Kidney capillary endothelial cell (primary cell): ENCODE data around the gene TCN2.
"Not testable (repeated sequence)": the region's sequence is repeated elsewhere in the genome, so short reads cannot be mapped to it uniquely, and the experiment has no call there.

Experiments
- DNase-seq: peaks from one replicate; pipeline ENCODE4 v3.0.0-alpha.2; 2018; ENCODE audit warnings: low spot score

The TCN2 gene

DNA sequence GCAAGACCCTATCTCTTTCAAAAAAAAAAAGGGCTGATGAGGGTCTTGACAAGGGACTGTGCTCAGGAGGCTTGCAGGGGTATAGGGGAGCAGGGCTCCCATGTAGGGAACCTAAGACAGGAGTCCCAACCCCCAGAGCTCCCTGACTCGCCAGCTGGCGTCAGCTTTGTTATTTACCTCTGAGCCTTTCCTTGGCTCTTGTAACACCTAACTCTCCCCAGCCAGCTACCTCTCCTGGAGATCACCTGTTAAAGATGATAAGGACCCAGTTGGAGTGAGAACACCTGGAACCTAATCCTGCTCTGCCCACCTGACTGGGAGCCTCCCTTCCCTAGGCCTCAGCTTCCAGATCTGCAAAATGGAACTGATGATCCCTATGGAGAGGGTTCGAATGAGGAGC lies 41.9 kb downstream of the TCN2 start:
- DNase-seq = no peak

DNA sequence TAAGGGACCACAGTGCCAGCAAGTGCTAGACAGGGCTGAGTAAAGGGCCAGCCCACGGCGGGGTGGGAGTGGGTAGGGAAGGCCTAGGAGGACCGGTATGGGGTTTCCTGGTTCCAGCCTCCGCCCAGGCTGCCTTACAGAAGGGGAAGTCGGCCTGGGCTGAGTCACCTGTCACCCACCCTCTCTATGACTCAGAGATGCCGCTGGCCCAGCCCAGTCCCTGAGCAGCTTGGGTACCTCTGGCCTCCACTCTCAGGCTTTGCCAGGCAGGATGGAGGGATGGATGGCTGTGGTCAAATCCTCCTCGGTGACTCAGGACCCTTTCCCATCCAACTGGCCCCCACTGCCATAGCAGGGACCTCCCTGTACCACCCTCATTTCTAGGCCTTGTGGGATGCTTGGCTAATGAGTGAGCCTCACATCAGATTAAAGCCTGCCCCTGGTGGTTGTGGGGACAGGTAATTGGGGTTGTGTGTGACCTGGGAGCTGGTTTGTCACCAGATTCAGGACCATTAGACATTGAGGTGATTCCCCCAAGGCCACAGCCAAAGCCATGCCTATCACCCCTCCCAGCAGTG lies 42.5 kb downstream of the TCN2 start:
- DNase-seq = peak; percentile 89

DNA sequence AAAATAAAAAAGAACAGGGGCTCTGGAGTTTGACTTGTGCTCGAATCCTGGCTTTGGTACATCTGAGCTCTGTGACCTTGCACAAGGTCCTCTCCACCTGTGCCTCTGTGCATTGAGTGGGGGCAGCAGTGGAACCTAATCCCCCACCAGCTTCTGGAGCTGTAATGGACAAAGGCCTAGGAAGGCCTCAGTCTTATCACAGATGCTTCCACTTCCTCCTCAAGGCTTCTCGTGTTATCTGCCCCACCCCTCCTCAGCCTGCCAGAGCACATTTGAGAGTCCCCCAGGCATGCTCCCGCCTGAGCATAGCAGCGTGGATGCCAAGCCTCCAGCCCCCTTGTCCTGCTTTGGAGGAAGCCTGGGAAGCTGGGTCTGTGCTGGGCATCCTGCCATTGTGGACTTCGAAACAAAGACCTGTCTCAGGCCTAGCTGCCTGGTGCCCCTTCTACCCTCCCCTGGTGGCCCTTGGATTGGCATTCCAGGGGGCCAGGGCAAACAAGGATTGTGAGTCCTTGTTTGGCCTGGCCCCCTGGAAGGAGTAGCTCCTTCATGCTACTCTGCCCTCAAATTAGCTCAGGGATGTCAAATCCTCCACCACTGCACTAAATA lies 43.6 kb downstream of the TCN2 start:
- DNase-seq = no peak

DNA sequence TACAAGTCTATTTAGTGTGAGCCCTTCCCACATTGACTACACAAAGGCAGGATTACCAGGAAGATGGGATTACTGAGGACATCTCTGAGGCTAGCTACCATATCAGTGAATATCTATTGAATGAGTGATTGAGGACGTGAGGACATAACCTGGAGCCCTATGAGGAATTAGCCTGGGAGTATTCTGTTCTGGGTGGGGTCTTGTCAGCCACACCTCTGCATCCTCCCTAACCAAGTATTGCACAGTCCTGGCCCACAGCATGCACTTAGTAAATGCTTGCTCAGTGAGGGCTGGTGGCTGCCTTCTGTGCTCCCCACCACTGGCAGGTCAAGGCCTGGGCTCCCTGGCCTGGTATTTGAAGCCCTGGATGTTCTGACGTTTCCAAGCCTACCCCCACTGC lies 45.9 kb downstream of the TCN2 start:
- no peak for DNase-seq

DNA sequence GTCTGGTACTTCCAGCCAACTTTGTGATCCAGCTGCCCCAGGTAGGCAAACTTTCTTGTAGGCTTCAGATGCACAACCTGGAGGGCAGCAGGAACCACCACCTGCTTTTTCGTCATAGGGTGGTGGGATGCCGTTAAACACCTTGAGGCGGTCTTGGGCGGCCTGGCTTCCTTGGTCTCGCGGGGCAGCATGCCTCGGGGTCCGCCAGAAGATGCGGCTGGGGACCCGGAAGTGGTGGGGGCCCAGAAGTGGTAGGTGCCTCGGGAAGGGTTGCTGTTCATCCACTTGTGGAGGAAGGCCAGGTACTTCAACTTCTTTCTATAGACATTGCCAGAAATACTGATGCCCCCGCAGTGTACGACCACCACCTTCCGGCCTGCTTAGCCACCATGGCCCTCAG lies 47.4 kb downstream of the TCN2 start:
- DNase-seq = no peak

DNA sequence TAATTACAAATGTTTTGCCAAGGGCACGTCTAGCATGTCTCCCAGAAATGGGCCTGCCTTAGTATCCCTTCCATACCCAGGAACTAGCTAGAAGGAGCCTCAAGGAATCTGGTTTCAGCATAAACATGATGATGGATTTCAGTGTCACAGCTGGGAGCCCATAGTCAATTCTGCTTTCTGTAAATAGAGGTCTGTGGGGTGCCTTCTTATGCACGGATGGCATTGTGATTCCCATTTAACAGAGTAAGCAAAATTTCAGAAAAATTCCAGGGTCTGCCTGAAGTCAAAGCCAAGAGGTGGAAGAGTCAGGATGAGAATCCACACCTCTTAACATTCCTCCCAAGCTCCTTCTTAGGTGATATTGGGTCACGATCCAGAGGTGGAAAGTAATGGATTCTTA lies 48.6 kb downstream of the TCN2 start:
- DNase-seq = no peak

DNA sequence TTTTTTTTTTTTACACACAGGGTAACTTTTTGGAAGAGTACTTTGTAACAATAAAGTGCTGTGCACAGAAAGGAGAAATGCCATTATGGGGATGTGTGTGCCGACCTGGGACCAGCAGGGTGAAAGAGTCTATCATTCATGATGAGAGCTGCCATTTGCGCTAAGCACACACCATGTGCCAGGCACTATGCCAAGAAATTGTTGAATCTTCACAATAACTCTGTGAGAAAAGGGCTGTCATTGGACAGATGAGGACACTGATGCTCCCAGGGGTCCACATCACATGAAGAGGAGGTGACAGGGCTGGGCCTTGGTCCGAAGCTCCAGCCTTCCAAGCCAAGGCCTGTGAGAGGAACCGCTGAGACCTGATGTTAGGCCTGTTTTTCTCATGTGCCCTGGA lies 55.1 kb downstream of the TCN2 start:
- DNase-seq = no peak

DNA sequence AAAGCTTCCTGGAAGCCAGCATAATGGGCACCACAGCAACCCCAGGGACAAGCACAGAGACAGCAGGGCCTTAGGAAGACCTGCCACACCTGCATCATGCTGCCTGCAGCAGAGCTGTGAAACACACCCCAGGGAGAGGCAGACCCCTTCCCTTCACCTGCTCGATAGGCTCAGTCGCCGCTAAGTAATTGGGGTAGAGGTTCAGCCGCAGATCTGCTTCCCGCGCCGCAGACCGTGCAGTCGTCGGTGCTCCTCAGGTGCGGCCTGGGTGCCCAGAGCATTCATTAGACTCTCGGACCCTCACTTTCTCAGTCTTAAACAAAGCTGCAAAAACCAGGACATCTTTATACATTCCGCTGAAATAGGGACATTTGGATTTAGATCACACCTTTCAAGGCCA lies 57.8 kb downstream of the TCN2 start:
- no peak for DNase-seq

DNA sequence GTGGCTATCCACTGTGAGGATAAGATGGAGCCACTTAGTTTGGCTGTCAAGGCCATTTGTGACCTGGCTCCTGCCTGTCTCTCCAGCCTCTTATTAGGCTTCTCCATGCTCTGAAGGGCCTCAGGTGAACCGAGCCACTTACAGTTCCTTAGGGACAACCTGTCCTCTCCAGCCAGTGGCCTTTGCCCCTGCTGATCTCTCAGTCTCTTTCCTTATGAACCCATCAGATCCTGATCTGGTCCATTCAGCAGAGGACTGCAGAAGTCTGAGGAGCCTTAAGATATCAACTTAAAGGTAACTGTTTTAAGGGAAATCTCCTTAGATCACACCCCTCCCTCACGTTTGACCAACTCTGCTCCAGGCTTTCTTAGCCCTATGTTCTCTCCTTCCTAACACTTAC lies 58.3 kb downstream of the TCN2 start:
- DNase-seq = no peak

DNA sequence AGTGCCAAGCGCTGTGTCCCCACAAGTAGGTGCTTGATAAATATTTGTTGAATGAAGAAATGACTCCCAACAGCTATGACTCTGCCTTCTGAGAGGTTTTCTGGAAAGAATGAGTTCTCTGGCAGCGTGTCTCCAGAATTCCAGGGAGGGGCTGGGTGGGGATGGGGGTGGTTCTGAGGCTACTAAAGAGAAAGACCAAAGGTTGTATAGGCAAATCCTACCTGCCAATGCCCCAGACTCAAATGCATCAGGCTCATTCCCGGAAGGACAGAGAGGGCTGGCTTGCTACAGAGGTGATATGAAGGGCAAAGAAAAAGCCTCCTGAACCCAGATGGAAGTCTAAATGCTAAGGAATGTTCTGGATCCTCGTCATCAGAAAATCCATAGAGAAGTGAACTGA lies 58.8 kb downstream of the TCN2 start:
- no peak for DNase-seq

DNA sequence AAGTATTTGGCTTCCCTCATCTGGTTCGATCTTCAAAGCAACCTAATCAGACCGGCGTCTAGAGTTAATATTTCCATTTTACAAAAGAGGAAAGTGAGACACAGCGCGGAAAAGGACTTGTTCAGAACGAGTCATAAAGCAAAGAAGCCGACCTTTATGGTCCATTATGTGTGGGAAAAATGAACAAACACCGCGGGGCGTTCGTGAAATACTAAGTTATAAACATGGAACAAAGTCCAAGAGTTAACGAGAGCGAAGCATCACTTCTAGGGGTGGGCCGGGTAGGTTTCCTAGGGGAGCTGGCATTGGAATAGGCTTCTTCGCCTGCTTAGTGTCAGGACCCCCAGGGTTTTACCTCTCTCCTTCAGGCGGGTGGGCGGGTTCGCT lies 60.1 kb downstream of the TCN2 start:
- DNase-seq = no peak

DNA sequence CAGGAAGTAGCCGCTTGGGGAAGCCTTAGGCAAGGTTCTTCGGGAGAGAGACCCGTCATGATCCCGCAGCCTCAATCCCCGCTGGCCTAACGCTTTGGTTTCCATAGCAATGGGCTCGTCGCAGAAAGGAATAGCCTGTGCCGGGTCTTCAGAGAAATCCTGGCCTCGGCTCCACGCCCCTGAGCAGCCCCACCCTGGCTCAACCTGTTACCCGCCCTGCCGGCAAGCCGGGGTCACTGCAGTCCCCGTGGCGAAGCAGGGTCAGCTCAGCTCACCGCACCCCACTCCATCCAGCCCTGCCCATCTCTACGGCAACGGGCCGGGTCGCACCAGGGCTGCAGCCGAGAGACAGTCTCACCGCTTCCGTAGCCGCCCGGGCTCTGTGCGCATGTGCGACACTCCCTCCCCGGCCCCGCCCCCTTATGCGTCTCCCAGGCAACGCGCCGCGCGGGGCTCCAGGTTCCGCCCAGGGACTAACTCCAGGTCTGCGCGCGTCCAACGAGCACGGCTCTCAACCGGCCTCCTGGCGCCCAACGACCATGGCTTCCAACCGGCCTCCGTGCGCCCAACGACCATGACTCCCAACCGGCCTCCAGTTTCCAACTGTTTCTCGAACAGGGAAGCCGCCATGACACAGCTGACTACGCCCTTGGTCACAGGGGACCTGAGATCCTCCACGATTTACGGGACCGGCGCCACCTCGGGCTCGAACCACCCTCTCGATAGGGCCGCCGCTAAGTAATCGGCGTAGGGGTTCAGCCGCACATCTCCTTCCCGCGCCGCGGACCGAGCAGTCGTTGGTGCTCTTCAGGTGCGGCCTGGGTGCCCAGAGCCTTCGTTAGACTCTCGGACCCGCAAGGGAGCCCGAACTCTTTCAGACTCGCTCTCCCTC lies 60.8 kb downstream of the TCN2 start, which contains the start of gene DUSP18:
Gene DUSP18, minus strand, starts transcription at position 382 of the 892 bp plus-strand sequence. CDS start 3,872 bp downstream, outside the sequence.
- peak; percentile 84 for DNase-seq

DNA sequence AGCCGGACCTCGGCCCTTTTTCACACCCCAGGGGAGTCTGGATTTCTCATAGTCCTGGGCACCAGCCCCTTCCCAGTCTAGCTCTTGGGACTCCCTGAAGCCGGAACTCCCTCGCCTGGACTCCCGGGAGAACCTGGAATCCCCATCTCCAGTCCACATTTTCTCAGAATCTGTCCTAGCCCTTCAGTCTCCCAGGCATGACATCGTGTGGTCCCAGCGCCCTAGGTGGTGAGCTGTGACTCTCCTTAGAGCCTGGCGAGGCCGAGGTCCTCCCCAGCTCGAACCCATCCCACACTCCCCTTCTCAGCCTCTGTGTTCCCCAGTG lies 61.4 kb downstream of the TCN2 start:
- DNase-seq = no peak

DNA sequence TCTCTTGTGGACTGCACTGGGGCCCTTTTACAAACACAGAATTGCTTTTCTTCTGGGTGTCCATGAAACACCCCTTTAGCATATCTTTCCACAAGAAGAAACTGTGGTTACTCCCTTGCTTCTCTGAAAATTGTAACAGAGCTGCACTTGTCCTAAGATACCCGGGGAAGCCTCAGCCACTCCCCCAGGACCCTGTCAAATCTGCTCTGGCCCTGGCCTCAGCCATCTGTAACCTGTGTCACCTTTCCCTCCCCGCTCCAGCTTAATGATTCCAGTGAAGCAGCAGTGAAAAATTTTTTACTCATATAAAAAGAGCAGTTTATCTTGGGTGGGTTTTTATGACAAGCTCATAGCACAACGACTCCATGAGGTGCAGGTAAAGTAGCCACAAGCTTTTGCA lies 64.1 kb downstream of the TCN2 start:
- DNase-seq = no peak

DNA sequence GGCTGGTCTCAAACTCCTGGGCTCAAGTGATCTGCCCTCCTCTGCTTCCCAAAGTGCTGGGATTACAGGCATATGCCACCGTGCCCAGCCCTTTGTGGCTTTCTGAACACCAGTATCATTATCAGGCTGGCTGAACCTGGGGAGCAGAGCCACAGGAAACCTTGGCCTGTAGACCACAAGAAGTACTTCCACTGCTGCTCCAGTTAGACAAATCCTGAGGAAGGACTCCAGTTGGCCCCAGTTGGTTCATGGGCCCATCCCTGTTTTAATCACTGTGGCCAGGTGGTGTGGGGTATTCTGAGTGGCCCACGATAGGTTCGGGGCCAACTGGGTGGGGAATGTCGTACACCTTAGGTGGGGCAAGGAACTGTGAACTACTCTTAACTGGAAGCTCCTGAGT lies 66.2 kb downstream of the TCN2 start:
- no peak for DNase-seq

DNA sequence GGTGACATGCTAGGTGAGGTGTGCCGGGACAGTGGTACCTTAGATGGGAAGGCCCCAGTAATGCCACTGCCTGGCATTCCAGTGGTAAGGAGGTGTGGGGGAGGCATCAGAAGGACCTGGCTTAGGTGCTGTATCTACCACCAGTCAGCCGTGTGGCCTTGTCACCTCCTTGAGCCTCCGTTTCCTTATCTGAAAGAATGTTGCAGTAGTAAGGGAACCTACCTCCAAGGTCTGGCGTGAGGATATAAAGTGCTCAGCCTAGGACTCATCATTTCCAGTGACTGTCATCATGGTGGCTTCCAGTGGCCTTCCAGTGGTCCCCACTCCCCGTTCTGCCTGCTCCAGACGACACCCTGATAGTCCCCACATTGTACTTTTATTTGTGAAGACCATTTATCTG lies 67.5 kb downstream of the TCN2 start:
- no peak for DNase-seq

DNA sequence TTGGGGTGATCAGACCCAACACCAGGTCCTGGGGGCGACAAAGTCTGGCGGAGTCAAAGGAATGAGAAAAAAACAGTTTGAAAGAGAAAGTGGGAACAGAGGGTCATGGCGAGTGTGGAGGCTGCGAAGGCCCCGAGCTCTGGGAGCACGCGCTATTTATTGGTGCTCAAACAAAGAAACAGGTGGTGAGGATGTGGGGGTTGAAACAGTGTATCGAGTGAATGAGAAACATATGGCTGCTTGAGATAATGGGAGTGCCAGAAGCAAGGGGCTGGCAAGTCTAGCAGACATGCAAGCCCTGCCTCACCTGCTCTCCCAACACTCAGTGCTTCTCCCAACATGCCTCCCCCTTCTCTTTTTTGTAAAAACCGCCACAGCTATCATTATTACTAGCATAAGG lies 68.5 kb downstream of the TCN2 start:
- no peak for DNase-seq

DNA sequence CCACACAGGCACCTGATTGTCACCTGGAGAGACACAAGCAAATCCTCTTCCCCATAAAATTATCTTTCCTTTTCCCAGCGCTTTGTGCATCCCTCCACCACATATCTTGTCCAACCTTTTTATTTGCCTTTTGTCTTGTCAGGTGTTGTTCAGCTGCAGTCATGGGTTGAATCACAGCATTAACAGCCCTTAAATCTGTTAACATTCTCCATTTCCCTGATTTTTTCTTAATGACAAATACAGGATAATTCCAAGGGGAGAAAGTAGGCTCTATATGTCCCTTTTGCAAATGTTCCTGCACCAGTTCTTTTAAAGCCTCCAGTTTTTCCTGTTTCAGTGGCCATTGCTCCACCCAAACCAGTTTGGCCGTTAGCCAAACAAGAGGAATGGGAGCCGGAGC lies 69.6 kb downstream of the TCN2 start:
- DNase-seq = not testable (repeated sequence)
